ENCODE measurements around the gene NLRP7.
"Not testable (repeated sequence)": the region's sequence is repeated elsewhere in the genome, so short reads cannot be mapped to it uniquely, and the experiment has no call there.

NLRP7 gene

DNA sequence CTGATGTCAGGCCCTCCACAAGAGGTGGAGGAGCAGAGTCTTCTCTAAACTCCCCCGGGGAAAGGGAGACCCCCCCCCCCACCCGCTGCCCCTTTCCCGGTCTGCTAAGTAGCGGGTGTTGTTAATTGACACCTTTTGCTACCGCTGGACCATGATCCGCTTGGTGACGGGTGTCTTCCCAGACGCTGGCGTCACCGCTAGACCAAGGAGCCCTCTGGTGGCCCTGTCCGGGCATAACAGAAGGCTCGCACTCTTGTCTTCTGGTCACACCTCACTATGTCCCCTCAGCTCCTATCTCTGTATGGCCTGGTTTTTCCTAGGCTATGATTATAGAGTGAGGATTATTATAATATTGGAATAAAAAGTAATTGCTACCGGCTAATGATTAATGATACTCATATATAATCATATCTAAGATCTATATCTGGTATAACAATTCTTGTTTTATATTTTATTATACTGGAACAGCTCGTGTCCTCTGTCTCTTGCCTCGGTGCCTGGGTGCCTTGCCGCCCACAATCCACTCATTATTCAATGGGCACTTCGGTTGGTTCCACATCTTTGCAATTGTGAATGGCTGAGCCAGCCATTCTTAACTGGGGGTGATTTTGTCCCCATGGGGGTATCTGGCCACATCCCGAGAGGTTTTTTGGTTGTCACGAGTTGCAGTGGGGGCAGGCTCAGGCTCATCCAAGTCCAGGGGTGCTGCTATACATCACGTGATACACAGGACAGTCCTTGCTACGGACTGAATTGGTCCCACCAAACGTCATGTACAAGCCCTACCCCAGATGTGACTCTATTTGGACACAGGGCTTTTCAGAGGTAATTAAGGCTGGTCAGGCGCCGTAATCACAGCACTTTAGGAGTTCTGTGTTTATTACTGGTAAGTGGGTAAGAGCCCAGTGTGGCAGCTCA is 27.4 kb downstream of the NLRP7 start:
- in situ Hi-C loops (cut with MboI; ENCODE audit: low sequenced_read_pairs): not testable (repeated sequence)

DNA sequence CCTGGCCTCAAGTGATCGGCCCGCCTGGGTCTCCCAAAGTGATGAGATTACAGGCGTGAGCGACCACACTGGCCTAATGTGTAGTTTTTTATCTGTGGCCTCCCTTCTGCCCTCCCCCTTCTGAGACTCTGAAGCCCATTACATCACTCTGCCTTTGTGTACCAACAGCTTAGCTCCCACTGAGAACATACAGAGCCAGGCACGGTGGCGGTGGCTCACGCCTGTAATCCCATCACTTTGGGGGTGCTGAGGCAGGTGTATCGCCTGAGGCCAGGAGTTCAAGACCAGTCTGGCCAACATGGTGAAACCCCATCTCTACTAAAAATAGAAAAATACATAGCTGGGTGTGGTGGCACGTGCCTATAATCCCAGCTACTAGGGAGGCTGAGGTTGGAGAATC is 28.8 kb downstream of the NLRP7 start:
- in situ Hi-C loops (cut with MboI; ENCODE audit: low sequenced_read_pairs): no loop called here

DNA sequence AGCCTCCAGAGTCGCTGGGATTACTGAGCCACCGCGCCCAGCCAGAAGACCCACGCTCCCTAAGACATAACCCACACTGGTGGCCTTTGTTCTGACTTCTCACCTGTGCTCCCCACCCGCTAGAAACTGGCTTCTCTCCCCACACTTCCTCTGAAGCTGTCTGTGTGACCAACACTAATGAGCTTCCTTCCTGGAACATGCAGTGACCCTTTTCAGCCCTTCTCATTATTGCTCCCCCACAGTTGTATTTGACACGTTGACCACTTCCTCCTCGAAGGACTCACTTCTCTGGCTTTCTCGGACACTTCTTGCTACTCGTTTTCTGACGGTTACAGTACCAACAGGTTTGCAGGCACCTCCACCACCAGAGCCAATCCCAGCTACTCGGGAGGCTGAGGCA is 30.5 kb downstream of the NLRP7 start:
- in situ Hi-C loops (cut with MboI; ENCODE audit: low sequenced_read_pairs): no loop called here

DNA sequence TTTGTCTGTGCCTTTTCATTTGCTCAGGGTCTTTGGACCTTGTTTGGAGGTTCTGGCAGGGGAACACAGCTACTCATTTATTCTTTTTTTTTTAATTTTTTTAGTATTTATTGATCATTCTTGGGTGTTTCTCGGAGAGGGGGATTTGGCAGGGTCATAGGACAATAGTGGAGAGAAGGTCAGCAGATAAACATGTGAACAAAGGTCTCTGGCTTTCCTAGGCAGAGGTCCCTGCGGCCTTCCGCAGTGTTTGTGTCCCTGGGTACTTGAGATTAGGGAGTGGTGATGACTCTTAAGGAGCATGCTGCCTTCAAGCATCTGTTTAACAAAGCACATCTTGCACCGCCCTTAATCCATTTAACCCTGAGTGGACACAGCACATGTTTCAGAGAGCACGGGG is 39.4 kb downstream of the NLRP7 start:
- in situ Hi-C loops (cut with MboI; ENCODE audit: low sequenced_read_pairs): not testable (repeated sequence)

DNA sequence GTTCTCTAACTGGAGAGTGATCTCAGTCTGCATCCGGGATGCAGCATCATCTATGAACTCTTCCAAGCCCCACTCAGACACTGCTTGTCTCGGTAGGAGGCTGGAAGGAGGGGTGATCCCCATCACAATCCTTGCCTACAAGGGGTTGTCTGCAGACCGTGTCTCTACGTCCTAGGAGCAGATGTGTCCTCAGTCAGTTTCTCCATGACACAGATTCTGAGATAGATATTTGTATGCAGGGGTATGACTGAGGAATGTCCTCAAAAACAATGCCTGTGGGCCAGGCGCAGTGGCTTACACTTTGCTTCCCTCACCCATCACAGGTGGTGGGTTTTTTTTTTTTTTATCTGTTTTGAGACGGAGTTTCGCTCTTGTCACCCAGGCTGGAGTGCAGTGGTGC is 40.5 kb downstream of the NLRP7 start:
- in situ Hi-C loops (cut with MboI; ENCODE audit: low sequenced_read_pairs): no loop called here

DNA sequence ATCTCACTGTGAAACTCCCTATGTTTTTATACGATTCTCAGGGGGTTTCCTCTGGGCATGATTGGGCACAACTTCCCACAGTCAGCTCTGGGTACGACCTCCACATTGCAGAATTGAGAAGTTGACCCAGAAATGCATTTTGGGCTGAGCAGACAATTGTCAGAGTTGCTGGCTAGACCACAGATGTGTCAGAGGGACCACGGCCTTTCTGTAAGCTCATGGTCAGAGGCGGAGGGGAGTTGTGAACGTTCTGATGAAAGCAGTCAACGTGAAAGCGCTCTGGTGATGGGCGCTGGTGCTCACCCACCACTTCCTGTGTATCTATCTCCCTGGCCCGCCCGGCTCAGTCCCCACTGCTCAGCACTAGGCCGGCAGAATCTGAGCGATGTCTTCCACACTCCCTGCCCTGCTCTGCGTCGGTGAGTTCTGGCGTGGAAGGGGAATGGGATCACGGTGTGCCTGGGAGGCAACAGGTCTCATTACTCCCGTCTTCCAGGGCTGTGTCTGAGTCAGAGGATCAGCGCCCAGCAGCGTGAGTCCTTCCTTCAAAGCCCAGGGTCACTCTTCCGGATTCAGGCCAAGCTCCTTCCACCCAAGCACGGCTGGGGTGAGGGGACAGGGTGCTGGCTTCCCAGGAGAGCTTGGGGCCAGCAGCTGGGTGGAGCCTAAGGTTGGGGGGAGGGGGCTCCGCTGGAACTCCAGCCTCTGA is 41.4 kb downstream of the NLRP7 start, which contains the start of gene NCR1:
TSS of gene NCR1 (plus strand) at position 346 of the 709 bp plus-strand sequence. CDS start at position 386, 40 bp downstream.
- in situ Hi-C loops (cut with MboI; ENCODE audit: low sequenced_read_pairs): no loop called here

DNA sequence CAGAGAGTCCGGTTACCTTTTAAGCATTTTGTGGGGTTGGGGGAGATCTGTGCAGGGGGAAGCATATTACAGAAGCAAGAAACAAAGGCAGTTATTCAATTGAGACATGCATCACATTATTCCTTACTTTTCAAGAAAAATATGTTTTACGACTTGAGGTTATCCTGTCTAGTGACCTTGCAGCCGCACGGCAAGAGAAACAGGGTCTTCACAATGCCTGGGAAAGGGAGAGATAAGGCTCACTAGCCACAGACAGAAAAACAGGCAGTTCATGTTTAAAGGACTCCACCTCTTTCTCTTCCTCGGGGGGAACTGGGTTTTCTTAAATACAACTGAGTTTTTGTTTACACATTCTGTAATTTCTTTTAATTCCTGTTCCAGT is 41.9 kb downstream of the NLRP7 start:
- in situ Hi-C loops (cut with MboI; ENCODE audit: low sequenced_read_pairs): no loop called here

DNA sequence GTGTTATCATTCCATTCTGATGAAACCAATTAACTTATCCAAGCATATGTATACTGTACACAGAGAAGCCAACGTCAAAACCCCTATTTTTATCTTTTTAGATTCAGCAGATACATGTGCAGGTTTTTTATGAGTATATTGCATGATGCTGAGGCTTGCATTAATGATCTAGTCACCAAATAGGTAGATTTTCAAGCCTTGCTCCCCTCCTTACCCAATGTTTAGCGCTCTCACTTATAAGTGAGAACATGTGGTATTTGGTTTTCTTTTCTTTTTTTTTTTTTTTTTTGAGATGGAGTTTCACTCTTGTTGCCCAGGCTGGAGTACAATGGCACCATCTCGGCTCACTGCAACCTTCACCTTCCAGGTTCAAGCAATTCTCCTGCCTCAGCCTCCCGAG is 43.1 kb downstream of the NLRP7 start:
- in situ Hi-C loops (cut with MboI; ENCODE audit: low sequenced_read_pairs): not testable (repeated sequence)

DNA sequence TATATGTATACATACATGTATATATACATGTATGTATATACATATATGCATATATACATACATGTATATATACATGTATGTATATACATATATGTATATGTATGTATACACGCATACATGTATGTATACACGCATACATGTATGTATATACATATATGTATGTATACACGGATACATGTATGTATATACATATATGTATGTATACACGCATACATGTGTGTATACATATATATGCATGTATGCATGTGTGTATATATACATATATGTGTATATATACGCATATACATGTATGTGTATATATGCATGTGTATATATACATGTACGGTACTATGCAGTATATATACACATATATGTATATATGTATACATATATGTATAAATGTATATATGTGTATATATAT is 44.0 kb downstream of the NLRP7 start:
- in situ Hi-C loops (cut with MboI; ENCODE audit: low sequenced_read_pairs): no loop called here

DNA sequence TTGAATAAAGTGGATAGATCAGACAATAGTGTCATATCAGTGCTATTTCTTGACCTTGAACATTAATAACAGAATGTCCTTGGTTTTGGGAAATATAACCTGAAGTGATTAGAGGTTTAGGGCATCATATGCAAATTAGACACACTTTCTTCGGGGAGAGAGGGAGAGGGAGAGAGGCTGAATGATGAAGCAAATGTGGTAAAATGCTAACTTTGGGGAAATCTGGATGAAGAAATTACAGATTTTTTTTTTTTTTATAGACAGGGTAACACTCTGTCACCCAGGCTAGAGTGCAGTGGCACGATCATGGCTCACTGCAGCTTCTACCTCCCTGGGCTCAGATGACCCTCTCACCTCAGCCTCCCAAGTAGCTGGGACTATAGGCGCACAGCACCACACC is 45.3 kb downstream of the NLRP7 start:
- in situ Hi-C loops (cut with MboI; ENCODE audit: low sequenced_read_pairs): no loop called here

DNA sequence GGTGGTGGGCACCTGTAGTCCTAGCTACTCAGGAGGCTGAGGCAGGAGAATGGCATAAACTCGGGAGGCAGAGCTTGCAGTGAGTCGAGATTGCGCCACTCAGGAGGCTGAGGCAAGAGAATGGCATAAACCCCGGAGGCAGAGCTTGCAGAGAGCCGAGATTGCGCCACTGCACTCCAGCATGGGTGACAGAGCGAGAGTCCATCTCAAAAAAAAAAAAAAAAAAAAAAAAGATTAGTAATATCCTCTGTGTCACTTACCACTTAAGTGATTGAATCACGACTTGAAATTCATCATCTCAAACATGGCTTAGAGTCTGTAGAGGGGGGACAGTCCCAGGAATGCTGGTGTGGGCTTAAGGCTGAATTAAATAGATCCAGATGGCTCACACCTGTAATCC is 46.2 kb downstream of the NLRP7 start:
- in situ Hi-C loops (cut with MboI; ENCODE audit: low sequenced_read_pairs): not testable (repeated sequence)

DNA sequence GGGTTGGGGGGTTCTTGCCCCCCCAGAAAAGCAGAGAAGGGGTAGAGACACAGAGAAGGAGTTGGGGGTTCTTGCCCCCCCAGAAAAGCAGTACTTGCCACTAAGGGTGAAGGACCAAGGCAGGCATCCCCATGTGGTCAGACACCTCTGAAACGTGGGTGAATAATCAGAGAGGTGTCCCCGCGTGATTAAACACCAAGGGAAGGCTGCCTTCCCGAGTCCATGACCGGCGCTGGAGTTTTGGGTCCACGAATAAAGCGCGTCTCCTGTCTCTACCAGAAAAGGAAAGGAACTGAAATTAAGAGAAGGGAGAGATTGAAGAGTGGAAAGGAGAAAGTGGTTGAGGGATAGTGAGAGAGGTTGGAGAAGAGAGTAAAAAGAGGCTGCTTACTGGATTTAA is 47.7 kb downstream of the NLRP7 start:
- in situ Hi-C loops (cut with MboI; ENCODE audit: low sequenced_read_pairs): not testable (repeated sequence)

DNA sequence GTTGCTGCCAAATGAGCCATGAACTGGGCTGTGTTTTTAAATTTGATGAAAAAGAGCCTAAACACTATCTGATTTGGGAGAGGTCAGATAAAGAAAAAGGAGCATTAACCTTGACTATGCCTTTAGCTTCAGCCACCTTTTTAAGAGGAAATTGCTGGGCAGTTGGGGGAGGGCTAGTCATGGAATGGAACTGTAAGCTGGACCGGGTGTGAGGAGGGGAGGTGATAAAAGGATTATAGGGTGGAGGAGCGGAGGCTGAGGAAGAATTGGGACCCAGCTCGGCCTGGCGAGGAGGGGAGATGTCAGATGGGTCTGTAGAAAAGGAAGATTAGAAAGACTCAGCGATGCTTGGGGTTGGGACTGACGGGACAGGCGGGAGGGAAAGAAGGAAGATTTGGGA is 48.6 kb downstream of the NLRP7 start:
- in situ Hi-C loops (cut with MboI; ENCODE audit: low sequenced_read_pairs): not testable (repeated sequence)

DNA sequence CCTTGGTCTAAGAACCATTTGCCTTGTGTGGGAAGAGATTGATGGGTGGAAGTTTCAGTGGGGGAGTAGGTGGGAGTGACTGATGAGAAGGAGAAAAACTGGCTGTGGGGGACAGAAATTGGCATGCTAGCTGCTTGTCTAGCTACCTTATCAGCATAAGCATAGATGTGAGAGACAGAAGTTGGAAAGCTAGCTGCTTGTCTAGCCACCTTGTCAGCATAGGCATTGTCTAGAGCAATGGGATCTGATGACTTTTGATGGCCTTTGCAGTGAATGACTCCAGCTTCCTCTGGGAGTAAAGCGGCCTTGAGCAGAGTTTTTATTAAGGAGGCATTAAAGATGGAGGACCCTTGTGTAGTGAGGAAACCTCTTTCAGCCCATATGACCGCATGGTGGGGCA is 51.3 kb downstream of the NLRP7 start:
- in situ Hi-C loops (cut with MboI; ENCODE audit: low sequenced_read_pairs): no loop called here

DNA sequence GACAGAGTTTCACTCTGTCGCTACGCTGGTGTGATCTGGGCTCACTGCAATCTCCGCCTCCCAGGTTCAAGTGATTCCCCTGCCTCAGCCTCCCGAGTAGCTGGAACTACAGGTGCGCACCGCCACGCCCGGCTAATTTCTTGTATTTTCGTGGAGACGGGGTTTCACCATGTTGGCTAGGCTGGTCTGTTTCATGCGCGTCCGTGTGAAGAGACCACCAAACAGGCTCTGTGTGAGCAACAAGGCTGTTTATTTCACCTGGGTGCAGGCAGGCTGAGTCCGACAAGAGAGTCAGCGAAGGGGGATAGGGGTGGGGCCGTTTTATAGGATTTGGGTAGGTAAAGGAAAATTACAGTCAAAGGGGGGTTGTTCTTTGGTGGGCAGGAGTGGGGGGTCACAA is 53.2 kb downstream of the NLRP7 start:
- in situ Hi-C loops (cut with MboI; ENCODE audit: low sequenced_read_pairs): not testable (repeated sequence)

DNA sequence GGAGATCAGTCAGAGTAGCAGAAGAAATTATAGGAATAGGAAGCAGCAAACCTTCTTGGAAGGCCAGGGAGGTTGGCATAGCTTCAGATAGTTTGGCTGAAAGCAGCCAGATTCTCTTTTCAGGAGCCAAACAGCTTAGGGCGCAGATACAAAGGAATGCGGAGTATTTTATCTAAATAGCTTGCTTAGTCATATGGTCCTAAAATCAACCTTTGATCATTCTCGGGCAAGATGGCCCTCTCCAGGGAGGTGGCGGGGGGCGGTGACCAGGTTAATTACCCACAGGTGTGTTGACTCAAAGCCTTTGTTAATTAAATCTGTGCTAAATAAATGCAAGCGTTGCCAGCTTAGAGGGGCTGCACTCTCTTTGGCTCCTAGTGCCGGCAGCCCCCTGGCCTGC is 53.9 kb downstream of the NLRP7 start:
- in situ Hi-C loops (cut with MboI; ENCODE audit: low sequenced_read_pairs): no loop called here

DNA sequence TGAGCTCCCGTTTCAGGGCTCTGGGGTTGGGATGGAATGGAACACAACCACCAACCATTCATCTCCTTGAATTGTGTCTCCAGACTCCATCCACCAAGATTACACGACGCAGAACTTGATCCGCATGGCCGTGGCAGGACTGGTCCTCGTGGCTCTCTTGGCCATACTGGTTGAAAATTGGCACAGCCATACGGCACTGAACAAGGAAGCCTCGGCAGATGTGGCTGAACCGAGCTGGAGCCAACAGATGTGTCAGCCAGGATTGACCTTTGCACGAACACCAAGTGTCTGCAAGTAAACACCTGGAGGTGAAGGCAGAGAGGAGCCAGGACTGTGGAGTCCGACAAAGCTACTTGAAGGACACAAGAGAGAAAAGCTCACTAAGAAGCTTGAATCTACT is 57.8 kb downstream of the NLRP7 start:
- in situ Hi-C loops (cut with MboI; ENCODE audit: low sequenced_read_pairs): no loop called here

DNA sequence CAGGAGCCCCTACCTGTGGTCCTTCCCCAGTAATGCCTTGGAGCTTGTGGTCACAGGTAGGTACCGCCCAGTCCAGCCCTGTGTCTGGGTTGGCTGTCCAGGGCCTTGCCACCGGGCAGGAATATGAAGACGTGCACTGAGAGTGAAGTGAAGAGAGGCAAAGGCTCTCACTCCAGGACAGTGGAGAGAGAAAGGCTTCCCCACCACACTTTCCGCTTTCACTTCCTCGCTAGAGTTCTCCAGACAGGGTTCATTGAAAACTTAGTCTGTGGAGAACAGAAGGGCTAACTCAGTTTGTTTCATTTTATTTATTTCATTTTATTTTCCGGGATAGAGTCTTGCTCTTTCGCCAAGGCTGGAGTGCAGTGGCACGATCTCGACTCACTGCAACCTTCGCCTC is 59.1 kb downstream of the NLRP7 start:
- in situ Hi-C loops (cut with MboI; ENCODE audit: low sequenced_read_pairs): no loop called here

DNA sequence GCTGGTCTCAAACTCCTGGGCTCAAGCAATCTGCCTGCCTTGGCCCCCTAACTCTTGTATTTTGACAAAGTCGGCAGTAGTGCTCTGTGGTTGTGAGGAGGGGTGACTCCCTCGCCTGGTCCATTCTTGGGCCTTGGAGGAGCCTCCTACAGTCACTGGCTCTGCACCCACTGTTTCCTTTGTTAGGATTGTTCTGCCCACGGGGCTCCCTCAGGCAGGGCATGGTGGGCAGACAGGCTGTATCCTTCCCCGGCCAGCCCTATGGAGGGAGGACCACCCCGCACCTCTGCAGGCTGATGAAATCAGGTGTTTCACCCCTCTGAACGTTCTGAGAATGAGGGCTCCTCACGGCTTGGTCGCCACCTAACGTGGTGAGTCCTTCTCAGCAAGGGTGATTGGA is 64.1 kb downstream of the NLRP7 start:
- in situ Hi-C loops (cut with MboI; ENCODE audit: low sequenced_read_pairs): no loop called here

DNA sequence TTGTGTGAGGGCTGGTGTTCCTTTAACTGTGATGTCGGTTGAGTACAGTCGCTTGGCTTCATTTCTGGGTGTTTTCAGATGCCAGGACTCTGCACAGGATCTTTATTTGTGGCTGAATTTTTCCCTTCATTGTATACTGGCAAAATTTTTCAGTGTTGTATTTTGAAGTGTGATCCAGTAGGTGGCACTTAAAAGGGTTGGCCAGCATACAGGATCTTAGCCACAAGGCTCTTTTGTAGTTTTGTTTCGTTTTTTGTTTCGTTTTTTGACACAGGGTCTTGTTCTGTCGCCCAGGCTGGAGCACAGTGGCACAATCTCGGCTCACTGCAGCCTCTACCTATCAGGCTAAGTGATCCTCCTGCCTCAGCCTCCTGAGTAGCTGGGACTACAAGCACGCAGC is 64.6 kb downstream of the NLRP7 start:
- in situ Hi-C loops (cut with MboI; ENCODE audit: low sequenced_read_pairs): no loop called here

DNA sequence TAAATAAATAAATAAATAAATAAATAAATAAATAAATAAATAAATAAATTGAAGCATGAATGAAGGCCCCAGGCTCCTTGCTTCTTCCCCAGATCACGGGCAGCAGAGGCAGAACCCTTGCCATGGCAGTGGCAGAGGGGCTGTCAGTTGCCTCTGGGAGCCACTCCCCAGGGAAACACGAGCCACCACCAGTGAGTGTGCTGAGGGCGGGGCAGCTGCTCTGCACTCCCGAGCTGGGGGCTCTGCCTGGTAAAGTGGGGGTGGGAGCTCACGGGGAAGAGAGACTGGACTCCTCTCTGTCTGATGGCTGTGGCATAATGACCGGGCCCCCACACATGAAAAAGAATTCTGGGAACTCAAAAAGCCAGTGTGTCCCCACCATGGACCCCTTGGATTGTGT is 65.4 kb downstream of the NLRP7 start:
- in situ Hi-C loops (cut with MboI; ENCODE audit: low sequenced_read_pairs): no loop called here

DNA sequence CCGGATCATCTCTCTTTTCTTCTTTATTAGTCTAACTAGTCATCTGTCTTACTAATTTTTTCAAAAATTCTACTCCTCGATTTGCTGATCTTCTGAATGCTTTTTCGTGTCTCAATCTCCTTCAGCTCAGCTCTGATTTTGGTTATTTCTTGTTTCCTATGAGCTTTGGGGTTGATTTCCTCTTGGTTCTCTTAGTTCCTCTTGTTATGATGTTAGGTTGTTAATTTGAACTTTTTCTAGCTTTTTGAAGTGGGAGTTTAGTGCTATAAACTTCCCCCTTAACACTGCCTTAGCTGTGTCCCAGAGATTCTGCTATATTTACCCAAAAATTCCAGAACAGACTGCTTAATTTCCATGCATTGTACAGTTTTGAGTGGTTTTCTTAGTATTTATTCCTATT is 69.9 kb downstream of the NLRP7 start:
- in situ Hi-C loops (cut with MboI; ENCODE audit: low sequenced_read_pairs): no loop called here

All from hTERT RPE-1 (cell line).